HUES48 (cell line): ENCODE data around the gene MSH5.

Source experiments
- H3K27ac ChIP-seq: one replicate; pipeline ENCODE4 v1.7.0; 2013; ENCODE audit warnings: low read depth, low read length, inconsistent platforms
- H3K27me3 ChIP-seq: 2 replicates; pipeline ENCODE4 v1.6.1; 2013; ENCODE audit warnings: mild to moderate bottlenecking, low read length; ENCODE audit not compliant: control insufficient read depth, insufficient read depth
- H3K36me3 ChIP-seq: 2 replicates; pipeline ENCODE4 v1.6.1; 2013; ENCODE audit warnings: low read length; ENCODE audit not compliant: control insufficient read depth, insufficient read depth
- H3K4me1 ChIP-seq: 2 replicates; pipeline ENCODE4 v1.6.1; 2013; ENCODE audit warnings: mild to moderate bottlenecking, low read length; ENCODE audit not compliant: control insufficient read depth, insufficient read depth
- H3K4me3 ChIP-seq: 2 replicates; pipeline ENCODE4 v1.5.1; 2013; ENCODE audit warnings: mild to moderate bottlenecking, low read depth, low read length
- H3K9ac ChIP-seq: 2 replicates; pipeline ENCODE4 v1.6.1; 2013; ENCODE audit warnings: mild to moderate bottlenecking, low read depth, low read length, moderate library complexity
- H3K9me3 ChIP-seq: 2 replicates; pipeline ENCODE4 v1.6.1; 2013; ENCODE audit warnings: low read length; ENCODE audit not compliant: control insufficient read depth, insufficient read depth

MSH5 gene

DNA sequence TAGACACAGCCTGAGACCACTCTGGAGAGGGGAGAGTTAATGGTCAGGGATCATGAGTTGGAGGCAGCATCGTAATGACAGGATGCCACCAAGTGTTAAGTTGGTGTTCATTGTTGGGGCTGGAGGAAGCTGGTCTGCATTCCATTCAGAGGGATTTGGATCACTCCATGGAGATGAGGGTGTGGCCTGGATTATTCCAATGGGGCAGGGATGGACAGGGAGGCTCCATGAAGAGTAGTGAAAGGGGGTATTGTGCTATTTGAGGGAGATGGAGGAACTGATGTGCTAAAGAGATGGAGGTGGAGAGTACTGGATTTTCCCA, 23.8 kb downstream of the MSH5 start:
- Histone ChIP-seq H3K4me1 (peaks cover 4% of the 10 kb centered on the region; the same call in 1 of the 2 replicates), H3K9me3 (no peaks in the 10 kb centered on the region), H3K4me3 (no peak overlapping the region), H3K27me3 (no peaks in the 10 kb centered on the region), H3K9ac (no peak overlapping the region), H3K36me3 (peaks cover 35% of the 10 kb centered on the region), H3K27ac (peak overlapping the region; percentile 69)

DNA sequence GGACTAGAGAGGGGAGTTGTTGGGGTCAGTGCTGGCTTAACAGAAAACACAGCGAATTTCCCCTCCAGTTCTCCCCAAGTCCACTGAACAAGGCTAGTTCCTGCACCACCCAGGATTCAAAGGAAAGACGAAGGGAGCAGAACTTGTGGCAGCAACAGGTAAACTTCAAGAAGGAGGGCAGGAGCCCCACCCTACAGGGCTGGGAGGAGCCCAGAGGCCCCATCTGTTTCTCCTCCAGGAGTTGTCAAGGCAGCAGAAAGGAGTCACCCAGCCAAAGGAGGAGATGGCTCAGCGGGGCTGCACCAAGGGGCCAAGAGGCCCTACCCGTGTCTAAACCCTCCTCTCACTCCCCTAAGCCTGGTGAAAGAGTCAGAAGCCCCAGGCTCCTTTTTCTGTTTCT, 24.4 kb downstream of the MSH5 start:
- Histone ChIP-seq H3K27me3 (no peaks in the 10 kb centered on the region), H3K27ac (no peak overlapping the region), H3K9ac (no peak overlapping the region), H3K4me1 (peaks cover 4% of the 10 kb centered on the region; the same call in 1 of the 2 replicates), H3K9me3 (no peaks in the 10 kb centered on the region), H3K4me3 (no peak overlapping the region), H3K36me3 (peaks cover 29% of the 10 kb centered on the region)

- Histone ChIP-seq H3K36me3 (peaks cover 18% of the 10 kb centered on the region; the same call in 1 of the 2 replicates), H3K9ac (no peak overlapping the region), H3K27ac (no peak overlapping the region), H3K4me3 (no peak overlapping the region), H3K4me1 (peaks cover 4% of the 10 kb centered on the region; the same call in 1 of the 2 replicates), H3K9me3 (no peaks in the 10 kb centered on the region), H3K27me3 (no peaks in the 10 kb centered on the region)
Observed at GRCh38 chr6:31765559-31765909, 25.7 kb downstream of the MSH5 start.

DNA sequence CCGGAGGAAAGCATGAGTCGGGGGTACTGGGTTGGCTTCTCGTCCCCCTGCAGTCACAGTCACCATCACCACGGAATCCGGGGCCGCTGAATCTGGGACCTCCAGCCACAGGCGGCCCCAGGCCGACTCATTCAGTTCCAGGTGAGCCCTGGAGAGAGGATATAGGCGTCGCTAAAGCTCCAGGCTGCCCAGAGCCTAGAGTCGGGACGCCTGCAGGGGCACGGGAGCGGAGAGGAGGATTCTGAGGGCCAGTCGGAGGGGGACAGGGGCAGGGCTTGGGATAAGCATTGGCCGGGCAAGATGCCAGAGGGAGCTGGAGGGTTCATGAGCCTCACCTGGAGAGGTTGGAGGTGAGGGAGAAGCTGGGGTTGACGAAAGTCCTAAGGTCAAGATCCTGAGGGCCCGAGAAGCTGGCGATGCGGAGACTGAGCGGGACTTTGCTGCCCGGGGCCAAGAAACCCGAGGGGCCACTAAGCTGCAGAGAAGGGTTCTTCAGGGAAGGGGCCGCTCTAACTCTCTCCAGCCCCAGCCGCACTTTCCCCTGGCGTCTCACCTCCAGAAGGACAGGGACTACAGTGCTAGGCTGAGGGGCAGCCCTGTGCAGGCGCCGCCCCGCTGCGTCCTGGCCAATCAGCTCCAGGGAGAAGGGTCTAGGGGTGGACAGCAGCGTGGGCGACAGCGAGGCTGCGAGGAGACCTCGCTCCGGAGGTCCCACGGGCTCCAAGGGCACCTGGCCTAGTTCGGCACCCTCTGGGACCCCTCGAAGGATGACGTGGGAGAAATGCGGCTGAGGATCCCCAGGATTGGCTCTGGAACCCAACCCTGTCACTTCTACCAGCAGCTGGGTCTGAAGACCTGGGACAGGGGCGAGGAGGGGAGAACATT, 26.3 kb downstream of the MSH5 start:
- no peaks in the 10 kb centered on the region for H3K9me3 ChIP-seq
- H3K27ac ChIP-seq, result no peak overlapping the region
- H3K36me3 ChIP-seq, result peaks cover 12% of the 10 kb centered on the region; the same call in 1 of the 2 replicates
- peaks cover 4% of the 10 kb centered on the region; the same call in 1 of the 2 replicates for H3K4me1 ChIP-seq
- peak overlapping the region; percentile 36; the same call in 1 of the 2 replicates for H3K4me3 ChIP-seq
- H3K27me3 ChIP-seq, result no peaks in the 10 kb centered on the region
- H3K9ac ChIP-seq, result no peak overlapping the region

DNA sequence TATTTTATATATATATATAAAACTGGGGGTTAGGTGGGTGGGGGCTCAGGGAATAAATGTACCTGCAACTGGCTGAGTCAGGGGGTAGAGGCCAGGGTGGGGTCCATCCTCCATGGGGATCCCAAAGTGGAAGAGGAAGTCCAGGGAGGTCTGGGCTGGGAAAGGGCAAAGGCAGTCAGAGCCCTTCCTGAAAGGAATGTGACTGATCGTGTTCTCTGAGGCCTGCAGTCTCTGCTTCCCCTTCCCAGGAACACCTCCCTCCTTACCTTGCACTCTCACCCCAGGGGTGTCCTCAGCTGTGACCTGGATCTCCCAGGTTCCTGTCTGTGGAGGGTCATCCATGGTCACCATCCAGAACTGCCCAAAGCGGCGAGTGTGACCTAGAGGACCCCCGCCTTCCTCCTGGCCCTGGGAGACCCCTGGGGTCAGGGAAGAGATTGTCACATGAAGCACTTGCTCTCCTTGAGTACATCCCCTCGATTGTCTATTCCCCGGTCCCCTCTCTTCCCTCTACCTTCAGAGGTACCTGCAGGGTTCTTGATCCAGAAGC, 27.4 kb downstream of the MSH5 start:
- Histone ChIP-seq H3K27ac (no peak overlapping the region), H3K9ac (no peak overlapping the region), H3K27me3 (no peaks in the 10 kb centered on the region), H3K4me1 (peaks cover 4% of the 10 kb centered on the region; the same call in 1 of the 2 replicates), H3K36me3 (0 out of 2 replicates have a peak, but pooled peaks cover 3% of the 10 kb centered on the region), H3K9me3 (no peaks in the 10 kb centered on the region), H3K4me3 (no peak overlapping the region)

DNA sequence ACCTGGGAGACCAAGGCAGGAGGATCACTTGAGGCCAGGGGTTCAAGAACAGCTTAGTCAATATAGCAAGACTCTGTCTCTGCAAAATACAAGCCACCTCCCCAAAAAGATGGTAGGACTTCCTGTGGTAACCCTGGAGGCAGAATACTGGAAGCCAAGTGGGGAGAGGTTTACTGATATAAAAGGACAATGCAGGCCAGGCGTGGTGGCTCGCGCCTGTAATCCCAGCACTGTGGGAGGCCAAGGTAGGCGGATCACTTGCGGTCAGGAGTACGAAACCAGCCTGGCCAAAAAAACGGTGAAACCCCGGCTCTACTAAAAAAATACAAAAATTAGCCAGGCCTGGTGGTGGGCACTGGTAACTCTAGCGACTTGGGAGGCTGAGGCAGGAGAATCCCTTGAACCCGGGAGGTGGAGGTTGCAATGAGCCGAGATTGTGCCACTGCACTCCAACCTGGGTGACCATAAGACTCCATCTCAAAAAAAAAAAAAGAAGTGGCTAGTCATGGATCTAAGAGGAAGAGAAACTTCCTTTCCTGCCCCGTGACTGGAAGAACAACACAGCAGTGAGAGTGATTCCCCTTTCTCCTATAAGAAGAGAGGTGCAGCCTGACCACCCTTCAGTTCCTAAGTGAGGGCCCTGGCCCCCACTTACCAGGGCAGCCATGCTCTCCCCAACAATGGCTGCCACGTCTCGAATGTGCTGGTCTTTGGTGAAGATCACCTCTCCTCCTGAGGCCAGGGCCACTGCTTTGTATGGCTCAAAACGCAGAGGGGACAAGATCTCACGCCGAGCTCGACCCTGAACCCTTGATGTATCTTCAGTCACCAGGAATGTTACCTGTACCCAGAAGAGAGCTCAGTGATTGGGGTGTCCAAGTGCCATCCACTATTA, 28.8 kb downstream of the MSH5 start:
- Histone ChIP-seq H3K36me3 (0 out of 2 replicates have a peak, but pooled peaks cover 3% of the 10 kb centered on the region), H3K27me3 (no peaks in the 10 kb centered on the region), H3K9me3 (no peaks in the 10 kb centered on the region), H3K4me1 (no peaks in the 10 kb centered on the region), H3K9ac (no peak overlapping the region), H3K27ac (no peak overlapping the region), H3K4me3 (no peak overlapping the region)

- no peak overlapping the region for H3K9ac ChIP-seq
- no peaks in the 10 kb centered on the region for H3K9me3 ChIP-seq
- no peak overlapping the region for H3K4me3 ChIP-seq
- no peak overlapping the region for H3K27ac ChIP-seq
- no peaks in the 10 kb centered on the region for H3K36me3 ChIP-seq
- H3K27me3 ChIP-seq, result no peaks in the 10 kb centered on the region
- H3K4me1 ChIP-seq, result no peaks in the 10 kb centered on the region
Observed at GRCh38 chr6:31769684-31770371, 30.0 kb downstream of the MSH5 start.

- Histone ChIP-seq H3K27me3 (no peaks in the 10 kb centered on the region), H3K9ac (no peak overlapping the region), H3K27ac (no peak overlapping the region), H3K4me3 (no peak overlapping the region), H3K4me1 (no peaks in the 10 kb centered on the region), H3K36me3 (no peaks in the 10 kb centered on the region), H3K9me3 (no peaks in the 10 kb centered on the region)
Observed at GRCh38 chr6:31770860-31771259, 31.1 kb downstream of the MSH5 start.

GRCh38 chr6:31771992-31772358, 32.2 kb downstream of the MSH5 start:
- H3K4me3 ChIP-seq, result no peak overlapping the region
- peaks cover 2% of the 10 kb centered on the region; the same call in 1 of the 2 replicates for H3K4me1 ChIP-seq
- no peak overlapping the region for H3K27ac ChIP-seq
- H3K9me3 ChIP-seq, result no peaks in the 10 kb centered on the region
- no peaks in the 10 kb centered on the region for H3K36me3 ChIP-seq
- H3K9ac ChIP-seq, result no peak overlapping the region
- H3K27me3 ChIP-seq, result no peaks in the 10 kb centered on the region

DNA sequence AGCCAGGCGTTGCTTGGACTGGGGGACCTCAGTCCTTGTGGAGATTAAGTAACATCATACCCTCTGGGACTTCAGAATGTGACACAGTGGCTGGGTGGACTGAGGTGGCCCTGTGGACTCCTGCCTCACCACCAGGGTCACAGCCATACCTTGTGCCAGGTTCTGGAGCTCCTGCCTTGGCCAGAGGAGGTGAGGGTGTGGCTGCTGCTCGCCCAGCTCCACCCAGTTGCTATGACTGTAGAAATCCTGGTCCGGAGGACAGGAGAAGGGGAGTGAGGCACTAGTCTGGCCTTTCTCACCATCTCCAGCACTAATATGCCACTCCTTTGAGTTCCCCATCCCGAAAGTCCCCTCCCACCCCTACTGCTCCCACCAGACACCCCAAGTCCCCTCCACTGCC, 35.4 kb downstream of the MSH5 start:
- Histone ChIP-seq H3K4me3 (no peak overlapping the region), H3K4me1 (peaks cover 6% of the 10 kb centered on the region; the same call in 1 of the 2 replicates), H3K9me3 (no peaks in the 10 kb centered on the region), H3K36me3 (peaks cover 27% of the 10 kb centered on the region), H3K9ac (no peak overlapping the region), H3K27ac (no peak overlapping the region), H3K27me3 (no peaks in the 10 kb centered on the region)
